Measurements from ENCODE around the gene PAM. TPM values are rescaled to one million over a fixed set of nuclear protein-coding genes. Genes with fewer than 3 reads are reported as not detected.

PAM gene
- polyA plus RNA-seq, 1 donor (not counting 4 experiments of a cell fraction or from before 2014, with no cell fraction given) = 149 TPM

DNA sequence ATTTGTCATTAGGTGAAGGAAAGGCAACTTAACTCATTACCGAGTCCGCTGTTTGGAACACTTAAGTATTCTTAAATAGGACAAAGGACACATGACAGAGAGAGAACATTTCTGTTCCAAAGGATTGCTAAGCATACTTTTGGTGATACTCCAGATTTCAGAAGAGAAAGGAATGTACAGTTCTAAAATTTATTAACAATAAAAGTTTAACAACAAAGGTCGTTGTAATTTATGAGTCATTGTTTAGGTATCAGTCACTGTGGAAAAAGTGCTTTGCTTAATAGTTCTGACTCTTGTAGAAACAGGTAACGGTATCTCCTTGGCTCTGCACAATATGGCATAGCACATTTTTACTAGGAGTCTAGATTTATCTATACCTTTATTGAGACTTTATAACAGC lies 36.3 kb upstream of the PAM start:
- H3K4me3 ChIP-seq (ENCODE audit: control insufficient read depth in 2 of 3, extremely low read depth in 1 of 3, insufficient read depth in 2 of 3, low read depth in 1 of 3, low read length in 3 of 3) = peak overlapping the region in 1 of 3 experiments; percentile 36
- H3K27ac ChIP-seq (ENCODE audit: control insufficient read depth, insufficient read depth, low read length) = peak overlapping the region; percentile 39
- no peaks in the 10 kb centered on the region for H3K27me3 ChIP-seq (ENCODE audit: control insufficient read depth, extremely low read depth, insufficient read depth, low read length)
- no peaks in the 10 kb centered on the region for H3K36me3 ChIP-seq (ENCODE audit: control insufficient read depth in 2 of 2, extremely low read depth in 1 of 2, insufficient read depth in 2 of 2, low read length in 2 of 2)
- no peaks in the 10 kb centered on the region for H3K9me3 ChIP-seq (ENCODE audit: control insufficient read depth, low read depth, low read length)
- dilution Hi-C loops (cut with MboI; ENCODE audit: extremely low pct_ligation_motif_present, low sequenced_read_pairs) = no loop called here
- DNase-seq (ENCODE audit: low read depth, low spot score) = peak; percentile 36
- H3K4me1 ChIP-seq (ENCODE audit: control insufficient read depth, extremely low read depth, insufficient read depth, low read length) = peaks cover 49% of the 10 kb centered on the region
- no peaks in the 10 kb centered on the region for H3K9me1 ChIP-seq (ENCODE audit: control insufficient read depth, extremely low read depth, insufficient read depth, low read length)
- H4K20me1 ChIP-seq (ENCODE audit: control insufficient read depth, extremely low read depth, insufficient read depth, low read length) = no peaks in the 10 kb centered on the region
- H2AFZ ChIP-seq (ENCODE audit: control insufficient read depth, low read length) = peak overlapping the region; percentile 51
- no peak overlapping the region for H3K9ac ChIP-seq (ENCODE audit: control insufficient read depth, extremely low read depth, insufficient read depth, low read length)
- FAIRE-seq = peak; percentile 81
- TF ChIP-seq CTCF (optimal IDR thresholded peaks at IDR 0.05 in 1 of 3, IDR thresholded peaks at IDR 0.05 in 1 of 3, conservative IDR thresholded peaks at IDR 0.05 in 1 of 3; ENCODE audit: extremely low read depth in 1 of 3, insufficient read depth in 2 of 3, low read length in 3 of 3) = no peak
- TF ChIP-seq EZH2 (IDR thresholded peaks at IDR 0.05; ENCODE audit: low read length) = no peak
- H3K4me2 ChIP-seq (ENCODE audit: control insufficient read depth, extremely low read depth, insufficient read depth, low read depth, low read length) = peak overlapping the region; percentile 47
- H3K79me2 ChIP-seq (ENCODE audit: control insufficient read depth, insufficient read depth, low read length) = no peaks in the 10 kb centered on the region

DNA sequence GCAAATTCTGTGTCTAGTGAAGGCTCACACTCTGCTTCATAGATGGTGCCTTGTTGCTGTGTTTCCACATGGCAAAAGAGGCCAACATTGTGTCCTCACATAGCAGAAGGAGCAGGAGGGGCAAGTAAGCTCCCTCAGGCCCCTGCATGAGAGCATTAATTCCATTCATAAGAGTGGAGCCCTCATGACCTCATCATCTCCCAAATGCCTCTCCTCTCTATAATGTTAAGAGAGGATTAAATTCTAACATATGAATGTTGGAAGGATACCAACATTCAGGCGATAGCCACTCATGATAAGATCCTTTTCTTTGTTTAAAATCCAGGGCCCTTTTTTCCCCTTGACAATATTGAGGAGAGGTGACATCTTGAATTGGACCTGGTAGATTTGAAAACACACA lies 35.2 kb upstream of the PAM start:
- Histone ChIP-seq H3K79me2 (ENCODE audit: control insufficient read depth, insufficient read depth, low read length) (no peaks in the 10 kb centered on the region), H3K4me3 (ENCODE audit: control insufficient read depth in 2 of 3, extremely low read depth in 1 of 3, insufficient read depth in 2 of 3, low read depth in 1 of 3, low read length in 3 of 3) (no peak overlapping the region), H3K4me1 (ENCODE audit: control insufficient read depth, extremely low read depth, insufficient read depth, low read length) (peaks cover 49% of the 10 kb centered on the region), H3K27me3 (ENCODE audit: control insufficient read depth, extremely low read depth, insufficient read depth, low read length) (no peaks in the 10 kb centered on the region), H3K4me2 (ENCODE audit: control insufficient read depth, extremely low read depth, insufficient read depth, low read depth, low read length) (no peak overlapping the region), H2AFZ (ENCODE audit: control insufficient read depth, low read length) (peak overlapping the region; percentile 50), H3K9me3 (ENCODE audit: control insufficient read depth, low read depth, low read length) (no peaks in the 10 kb centered on the region), H4K20me1 (ENCODE audit: control insufficient read depth, extremely low read depth, insufficient read depth, low read length) (no peaks in the 10 kb centered on the region), H3K9ac (ENCODE audit: control insufficient read depth, extremely low read depth, insufficient read depth, low read length) (no peak overlapping the region), H3K9me1 (ENCODE audit: control insufficient read depth, extremely low read depth, insufficient read depth, low read length) (no peaks in the 10 kb centered on the region), H3K27ac (ENCODE audit: control insufficient read depth, insufficient read depth, low read length) (no peak overlapping the region), H3K36me3 (ENCODE audit: control insufficient read depth in 2 of 2, extremely low read depth in 1 of 2, insufficient read depth in 2 of 2, low read length in 2 of 2) (no peaks in the 10 kb centered on the region)
- TF ChIP-seq CTCF (optimal IDR thresholded peaks at IDR 0.05 in 1 of 3, IDR thresholded peaks at IDR 0.05 in 1 of 3, conservative IDR thresholded peaks at IDR 0.05 in 1 of 3; ENCODE audit: extremely low read depth in 1 of 3, insufficient read depth in 2 of 3, low read length in 3 of 3) = no peak
- no peak for TF ChIP-seq EZH2 (IDR thresholded peaks at IDR 0.05; ENCODE audit: low read length)
- peak; percentile 32 for FAIRE-seq
- dilution Hi-C loops (cut with MboI; ENCODE audit: extremely low pct_ligation_motif_present, low sequenced_read_pairs) = no loop called here
- DNase-seq (ENCODE audit: low read depth, low spot score) = no peak
